GM12892 (cell line): ENCODE results near the gene MDH1B.

Experiments used
- DNase-seq: peaks from one replicate; pipeline ENCODE4 v3.0.0; 2011; ENCODE audit not compliant: insufficient read length
- FAIRE-seq: peaks from 2 replicates; lab custom pipeline; 2011; peaks lifted over from hg19 to GRCh38; lab: Jason Lieb, UNC
- POLR2A ChIP-seq: IDR thresholded peaks from 2 replicates; pipeline ENCODE4 v1.6.1; 2011; ENCODE audit warnings: low read depth, low read length, control low read depth
- POLR2AphosphoS5 ChIP-seq: IDR thresholded peaks from 2 replicates; pipeline ENCODE4 v1.6.1; 2011; ENCODE audit warnings: low read depth, low read length, control low read depth
- TAF1 ChIP-seq: IDR thresholded peaks from 2 replicates; pipeline ENCODE4 v1.6.1; 2011; ENCODE audit warnings: low read depth, mild to moderate bottlenecking, control low read depth, low read length, borderline replicate concordance

Gene MDH1B

GRCh38 chr2:206798000-206798399 is 32.9 kb upstream of the MDH1B start:
- FAIRE-seq (no peak), DNase-seq (no peak)
- TF ChIP-seq POLR2A (no peak), POLR2AphosphoS5 (no peak), TAF1 (no peak)

GRCh38 chr2:206797376-206797775 is 32.2 kb upstream of the MDH1B start:
- no peak for FAIRE-seq

GRCh38 chr2:206792645-206793044 is 27.5 kb upstream of the MDH1B start:
- FAIRE-seq, result peak; percentile 30
- TF ChIP-seq POLR2A (no peak), TAF1 (no peak)

More at GRCh38 chr2:206797376-206797775, 32.2 kb upstream of the MDH1B start:
- TF ChIP-seq TAF1 (no peak), POLR2A (no peak), POLR2AphosphoS5 (no peak)
- no peak for DNase-seq

GRCh38 chr2:206790311-206790935 is 25.3 kb upstream of the MDH1B start:
- no peak for DNase-seq
- no peak for FAIRE-seq
- TF ChIP-seq POLR2A (no peak), TAF1 (no peak), POLR2AphosphoS5 (no peak)

More at GRCh38 chr2:206792645-206793044, 27.5 kb upstream of the MDH1B start:
- DNase-seq, result no peak

GRCh38 chr2:206784559-206785353 is 19.6 kb upstream of the MDH1B start:
- FAIRE-seq (no peak), DNase-seq (no peak)

GRCh38 chr2:206783718-206784117 is 18.6 kb upstream of the MDH1B start:
- DNase-seq, result no peak
- FAIRE-seq, result no peak
- TF ChIP-seq TAF1, result no peak
- TF ChIP-seq POLR2A, result no peak
- no peak for TF ChIP-seq POLR2AphosphoS5

More at GRCh38 chr2:206784559-206785353, 19.6 kb upstream of the MDH1B start:
- TF ChIP-seq POLR2A, result no peak
- no peak for TF ChIP-seq TAF1
- no peak for TF ChIP-seq POLR2AphosphoS5

GRCh38 chr2:206780671-206781070 is 15.5 kb upstream of the MDH1B start:
- FAIRE-seq (no peak), DNase-seq (no peak)
- TF ChIP-seq POLR2AphosphoS5 (no peak), TAF1 (no peak), POLR2A (no peak)

GRCh38 chr2:206776432-206776831 is 11.3 kb upstream of the MDH1B start:
- TF ChIP-seq TAF1 (no peak), POLR2AphosphoS5 (no peak), POLR2A (no peak)
- DNase-seq (no peak), FAIRE-seq (peak; percentile 30)

GRCh38 chr2:206774871-206775270 is 9.7 kb upstream of the MDH1B start:
- FAIRE-seq, result no peak
- TF ChIP-seq POLR2A, result no peak
- no peak for TF ChIP-seq POLR2AphosphoS5
- TF ChIP-seq TAF1, result no peak

GRCh38 chr2:206766057-206766930 is 1.2 kb upstream of the MDH1B start:
- DNase-seq (no peak), FAIRE-seq (no peak)
- TF ChIP-seq POLR2AphosphoS5 (no peak), POLR2A (no peak), TAF1 (no peak)

More at GRCh38 chr2:206774871-206775270, 9.7 kb upstream of the MDH1B start:
- DNase-seq, result no peak
